GM23338 (cell line): Measurements from ENCODE around the gene STX4. TPM values are rescaled to one million over a fixed set of nuclear protein-coding genes. Genes with fewer than 3 reads are reported as not detected.
A peak's percentile ranks its signal among the peaks of the same experiment; 100 is the strongest.
"Not testable (repeated sequence)": the region's sequence is repeated elsewhere in the genome, so short reads cannot be mapped to it uniquely, and the experiment has no call there.

Experiments used
- ATAC-seq: fragments of 200-7000 bp; cut with Tn5 transposase; 3 replicates; pipeline ENCODE4 v1.9.1; 2020
- DNase-seq: peaks from one replicate; pipeline ENCODE4 v3.0.0-alpha.2; 2015; ENCODE audit warnings: low spot score
- H2AFZ ChIP-seq: fragments of 200-600 bp; sonication (generic); 2 replicates; pipeline ENCODE4 v1.8.0; 2016; ENCODE audit warnings: antibody characterized with exemption, mild to moderate bottlenecking, moderate library complexity
- H3F3A ChIP-seq: fragments of 200-600 bp; sonication (generic); replicated peaks from 2 replicates; pipeline ENCODE4 v1.8.0; 2017; ENCODE audit warnings: antibody characterized with exemption, mixed run types, low read depth
- H3K27ac ChIP-seq: fragments of 200-600 bp; sonication (generic); 2 replicates; pipeline ENCODE4 v1.6.1; 2016; ENCODE audit warnings: low read depth
- H3K27me3 ChIP-seq: fragments of 200-600 bp; sonication (generic); 2 replicates; pipeline ENCODE4 v1.8.0; 2016; ENCODE audit warnings: mild to moderate bottlenecking, mixed run types, moderate library complexity; ENCODE audit not compliant: insufficient read depth
- H3K36me3 ChIP-seq: fragments of 200-600 bp; sonication (generic); 2 replicates; pipeline ENCODE4 v1.8.0; 2016; ENCODE audit warnings: mild to moderate bottlenecking; ENCODE audit not compliant: insufficient read depth
- H3K4me1 ChIP-seq: fragments of 200-600 bp; sonication (generic); 2 replicates; pipeline ENCODE4 v1.8.0; 2016; ENCODE audit warnings: mild to moderate bottlenecking, moderate library complexity; ENCODE audit not compliant: insufficient read depth
- H3K4me2 ChIP-seq: fragments of 200-600 bp; sonication (generic); 2 replicates; pipeline ENCODE4 v1.7.1; 2017; ENCODE audit warnings: mixed run types
- H3K4me3 ChIP-seq: fragments of 200-600 bp; sonication (generic); 2 replicates; pipeline ENCODE4 v1.6.1; 2016; ENCODE audit warnings: mixed run types
- H3K79me2 ChIP-seq: fragments of 200-600 bp; sonication (generic); replicated peaks from 2 replicates; pipeline ENCODE4 v1.8.0; 2017; ENCODE audit warnings: mild to moderate bottlenecking; ENCODE audit not compliant: insufficient read depth
- H3K9me2 ChIP-seq: fragments of 200-600 bp; sonication (generic); 2 replicates; pipeline ENCODE4 v1.8.0; 2017; ENCODE audit not compliant: insufficient read depth
- H4K20me1 ChIP-seq: fragments of 200-600 bp; sonication (generic); replicated peaks from 2 replicates; pipeline ENCODE4 v1.8.0; 2017; ENCODE audit warnings: mild to moderate bottlenecking; ENCODE audit not compliant: insufficient read depth
- H3K27ac Mint-ChIP-seq: 2 replicates; pipeline ENCODE4 v1.8.0; 2020; ENCODE audit warnings: inconsistent platforms, mild to moderate bottlenecking, moderate library complexity, mixed read lengths
- H3K27me3 Mint-ChIP-seq: 3 replicates; pipeline ENCODE4 v1.8.0; 2022; ENCODE audit warnings: low read depth, mild to moderate bottlenecking, moderate library complexity, mixed read lengths, inconsistent platforms; ENCODE audit not compliant: insufficient read depth, poor library complexity
- H3K36me3 Mint-ChIP-seq: 3 replicates; pipeline ENCODE4 v1.8.0; 2021; ENCODE audit warnings: low read depth, mild to moderate bottlenecking, inconsistent platforms, moderate library complexity, mixed read lengths
- H3K4me1 Mint-ChIP-seq: 3 replicates; pipeline ENCODE4 v1.8.0; 2020; ENCODE audit warnings: mild to moderate bottlenecking, inconsistent platforms, mixed read lengths
- H3K4me3 Mint-ChIP-seq: 3 replicates; pipeline ENCODE4 v1.8.0; 2021; ENCODE audit warnings: moderate library complexity, mild to moderate bottlenecking, inconsistent platforms, mixed read lengths
- H3K9me3 Mint-ChIP-seq: 3 replicates; pipeline ENCODE4 v1.8.0; 2020; ENCODE audit warnings: moderate library complexity, mild to moderate bottlenecking, inconsistent platforms, mixed read lengths
- CREB1 ChIP-seq: fragments of 250-450 bp; sonication (Bioruptor Pico); IDR thresholded peaks from 2 replicates; pipeline ENCODE4 v1.5.0; 2020; ENCODE audit warnings: low read depth, mild to moderate bottlenecking, moderate library complexity
- NANOG ChIP-seq: IDR thresholded peaks from 2 replicates; pipeline ENCODE4 v1.6.1; 2016; ENCODE audit warnings: antibody characterized with exemption, borderline replicate concordance
- POLR2AphosphoS5 ChIP-seq: IDR thresholded peaks from 2 replicates; pipeline ENCODE4 v1.6.1; 2016; ENCODE audit warnings: antibody characterized with exemption, low read depth
- ZNF331 ChIP-seq: fragments of 250-450 bp; sonication (Bioruptor Pico); IDR thresholded peaks from 2 replicates; pipeline ENCODE4 v1.5.0; 2020; ENCODE audit warnings: low read depth, mild to moderate bottlenecking, moderate library complexity
- polyA plus RNA-seq: library from polyadenylated mRNA; unstranded; fragments of >200 nt; fragmentation: Nextera tagmentation; extraction: Ambion mirVana; gene quantifications from 2 replicates; pipeline ENCODE4 v1.2.1, GENCODE V29; 2016
- total RNA-seq: library from RNA; depleted of rRNA; stranded (reverse); fragments of >200 nt; shearing (Covaris generic); gene quantifications from 2 replicates; pipeline ENCODE4 v1.2.3, GENCODE V29; 2014
- TF ChIP-seq, protein P1 (sequence below): IDR thresholded peaks from 2 replicates; pipeline ENCODE4 v1.6.1; 2016; ENCODE audit warnings: antibody characterized with exemption

STX4 gene
- total and polyA plus RNA-seq, 2 experiments from 2014 or later: 13.0 to 39.3 TPM

DNA sequence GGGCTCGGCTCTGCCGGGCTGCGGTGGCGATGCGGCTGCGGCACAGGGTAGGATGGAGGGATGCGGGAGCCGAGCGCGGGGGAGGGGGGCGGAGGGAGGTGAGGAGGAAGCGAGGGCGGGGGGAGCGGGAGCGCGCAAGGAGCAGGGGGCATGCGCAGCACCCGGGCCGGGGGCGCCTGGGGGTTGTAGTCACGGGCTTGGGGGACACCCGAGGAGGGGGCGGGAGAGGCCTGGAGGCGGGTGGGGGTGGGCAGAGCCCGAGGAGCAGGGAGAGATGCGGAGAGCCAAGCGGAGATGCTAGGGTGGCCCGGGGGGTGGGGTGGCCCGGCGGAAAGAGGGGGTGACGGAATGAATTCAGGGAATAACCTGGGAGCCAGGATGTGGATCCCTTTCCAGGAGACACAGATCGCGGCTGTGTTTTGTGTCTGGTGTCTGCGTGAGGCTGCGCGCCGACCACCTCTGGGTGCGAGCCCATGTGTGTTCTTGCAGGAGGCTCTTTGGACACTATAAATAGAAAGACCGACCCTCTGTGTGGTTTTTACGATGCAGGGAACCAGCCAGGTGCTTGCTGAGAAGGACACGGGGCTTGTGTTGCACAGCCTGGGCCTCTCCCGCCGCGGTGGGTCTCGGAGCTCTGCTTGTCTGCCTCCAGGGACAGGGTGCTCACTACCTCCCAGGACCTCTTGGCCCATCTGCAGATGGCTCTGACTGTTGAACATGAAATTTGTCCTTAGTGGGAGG lies 22.6 kb upstream of the STX4 start, which contains the start of gene STX1B:
Gene STX1B (minus strand): TSS at position 54 of the 741 bp plus-strand sequence. CDS start 242 bp downstream, outside the sequence.
- Histone ChIP-seq H3K36me3 (no peaks in the 10 kb centered on the region; the same call in 1 of the 2 replicates), H3K27me3 (no peaks in the 10 kb centered on the region), H3K4me1 (no peaks in the 10 kb centered on the region; the same call in 1 of the 2 replicates), H3K4me3 (peak within 1 kb of the TSS; percentile 64), H3K79me2 (peaks cover 10% of the 10 kb centered on the region; the same call in 1 of the 2 replicates), H2AFZ (peak within 1 kb of the TSS; percentile 99), H4K20me1 (0 out of 2 replicates have a peak, but pooled peaks cover 5% of the 10 kb centered on the region), H3K27ac (no peak within 1 kb of the TSS), H3K4me2 (peak within 1 kb of the TSS; percentile 84), H3K9me2 (no peaks in the 10 kb centered on the region), H3F3A (no peaks in the 10 kb centered on the region)
- DNase-seq (peak; percentile 96), ATAC-seq (peak; percentile 68)
- peak within 1 kb of the TSS; percentile 76 for H3K4me3 Mint-ChIP-seq
- H3K36me3 Mint-ChIP-seq: no peaks in the 10 kb centered on the region; the same call in 2 of the 3 replicates
- H3K27ac Mint-ChIP-seq: no peak within 1 kb of the TSS; the same call in 1 of the 2 replicates
- no peak for TF ChIP-seq ZNF331 (CRISPR knock-in tag)
- TF ChIP-seq NANOG: no peak
- TF ChIP-seq, protein P1, sequence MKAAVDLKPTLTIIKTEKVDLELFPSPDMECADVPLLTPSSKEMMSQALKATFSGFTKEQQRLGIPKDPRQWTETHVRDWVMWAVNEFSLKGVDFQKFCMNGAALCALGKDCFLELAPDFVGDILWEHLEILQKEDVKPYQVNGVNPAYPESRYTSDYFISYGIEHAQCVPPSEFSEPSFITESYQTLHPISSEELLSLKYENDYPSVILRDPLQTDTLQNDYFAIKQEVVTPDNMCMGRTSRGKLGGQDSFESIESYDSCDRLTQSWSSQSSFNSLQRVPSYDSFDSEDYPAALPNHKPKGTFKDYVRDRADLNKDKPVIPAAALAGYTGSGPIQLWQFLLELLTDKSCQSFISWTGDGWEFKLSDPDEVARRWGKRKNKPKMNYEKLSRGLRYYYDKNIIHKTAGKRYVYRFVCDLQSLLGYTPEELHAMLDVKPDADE: 0 out of 2 replicates have a peak, but pooled peaks have one; percentile 54
- peak; percentile 41; the same call in 1 of the 2 replicates for TF ChIP-seq POLR2AphosphoS5
- TF ChIP-seq CREB1: no peak
- H3K27me3 Mint-ChIP-seq: peaks cover 31% of the 10 kb centered on the region
- H3K9me3 Mint-ChIP-seq: no peaks in the 10 kb centered on the region; the same call in 1 of the 3 replicates
- H3K4me1 Mint-ChIP-seq: peaks cover 20% of the 10 kb centered on the region

DNA sequence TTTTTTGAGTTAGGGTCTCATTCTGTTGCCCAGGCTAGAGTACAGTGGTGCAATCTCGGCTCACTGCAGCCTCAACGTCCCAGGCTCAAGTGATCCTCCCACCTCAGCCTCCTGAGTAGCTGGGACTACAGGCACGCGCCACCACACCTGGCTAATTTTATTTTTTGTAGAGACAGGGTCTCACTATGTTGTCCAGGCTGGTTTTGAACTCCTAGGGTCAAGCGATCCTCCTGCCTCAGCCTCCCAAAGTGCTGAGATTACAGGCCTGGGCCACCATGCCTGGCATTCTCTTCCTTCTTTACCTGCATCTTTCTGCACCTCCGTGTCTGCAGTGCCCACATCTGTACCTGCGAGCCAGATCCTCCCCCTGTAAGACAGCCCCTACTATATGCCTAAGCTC lies 21.5 kb upstream of the STX4 start:
- not testable (repeated sequence) for H3K4me2 ChIP-seq, H3F3A ChIP-seq, H3K9me2 ChIP-seq, H3K9me3 Mint-ChIP-seq, H3K4me1 ChIP-seq, H3K79me2 ChIP-seq, DNase-seq, H2AFZ ChIP-seq, H4K20me1 ChIP-seq, H3K27me3 ChIP-seq, H3K4me3 ChIP-seq, H3K36me3 Mint-ChIP-seq, H3K36me3 ChIP-seq, H3K27ac ChIP-seq, ATAC-seq, H3K27ac Mint-ChIP-seq
- Mint-ChIP-seq H3K4me1 (peaks cover 20% of the 10 kb centered on the region), H3K27me3 (peaks cover 32% of the 10 kb centered on the region), H3K4me3 (peak overlapping the region; percentile 76)

DNA sequence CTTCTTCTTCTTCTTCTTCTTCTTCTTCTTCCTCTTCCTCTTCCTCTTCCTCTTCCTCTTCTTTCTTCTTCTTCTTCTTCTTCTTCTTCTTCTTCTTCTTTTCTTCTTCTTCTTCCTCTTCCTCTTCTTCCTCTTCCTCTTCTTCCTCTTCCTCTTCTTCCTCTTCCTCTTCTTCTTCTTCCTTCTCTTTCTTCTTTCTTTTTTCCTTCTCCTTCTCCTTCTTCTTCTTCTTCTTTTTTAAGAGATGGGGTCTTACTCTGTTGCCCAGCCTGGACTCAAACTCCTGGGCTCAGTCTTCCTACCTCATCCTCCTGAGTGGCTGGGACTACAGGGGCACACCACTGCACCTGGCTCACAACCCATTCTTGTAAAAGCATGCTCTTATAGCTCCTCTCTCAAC lies 20.1 kb upstream of the STX4 start:
- H3K27ac Mint-ChIP-seq, ATAC-seq, H3K27me3 ChIP-seq, H3K4me1 ChIP-seq, H3K27ac ChIP-seq, H4K20me1 ChIP-seq, DNase-seq, H2AFZ ChIP-seq, H3K79me2 ChIP-seq, H3K9me2 ChIP-seq, H3K4me3 ChIP-seq, H3K4me2 ChIP-seq, H3K4me3 Mint-ChIP-seq, H3K9me3 Mint-ChIP-seq, H3K36me3 Mint-ChIP-seq, H3K36me3 ChIP-seq, H3F3A ChIP-seq: not testable (repeated sequence)
- Mint-ChIP-seq H3K4me1 (peaks cover 17% of the 10 kb centered on the region), H3K27me3 (peaks cover 28% of the 10 kb centered on the region)
